Gastrocnemius medialis (tissue), 4 donors: ENCODE data around the gene CCDC80. TPM values are rescaled to one million over a fixed set of nuclear protein-coding genes. Genes with fewer than 3 reads are reported as not detected.

Experiments
- ATAC-seq, 2 donors: fragments of 150-250 bp; one replicate each; pipeline ENCODE4 v1.9.1; 2016
- DNase-seq, 2 donors: peaks; one replicate each; pipeline ENCODE4 v3.0.0-alpha.2; 2019
- H3K27ac ChIP-seq, 4 donors: fragments of 200-600 bp; sonication (generic); 1 replicate in 1 of 4; 2 replicates in 3 of 4; pipeline ENCODE4 v1.5.1; 2016 to 2018; ENCODE audit warnings: mild to moderate bottlenecking in 2 of 4, moderate library complexity in 1 of 4
- H3K27me3 ChIP-seq, 3 donors: fragments of 200-600 bp; sonication (generic) in 2 of 3; 1 replicate in 1 of 3; 2 replicates in 2 of 3; pipeline versions ENCODE4 v1.5.1 to v1.6.0; 2016 to 2019; ENCODE audit warnings: mild to moderate bottlenecking in 1 of 3, moderate library complexity in 1 of 3
- H3K36me3 ChIP-seq, 2 donors: fragments of 200-600 bp; sonication (generic) in 1 of 2; one replicate each; pipeline ENCODE4 v1.5.1; 2017 to 2018
- H3K4me1 ChIP-seq, 2 donors: fragments of 200-600 bp; sonication (generic) in 1 of 2; one replicate each; pipeline ENCODE4 v1.5.1; 2016 to 2017; ENCODE audit warnings: mild to moderate bottlenecking in 2 of 2
- H3K4me3 ChIP-seq, 4 donors: fragments of 200-600 bp; sonication (generic) in 3 of 4; 1 replicate in 1 of 4; 2 replicates in 3 of 4; pipeline ENCODE4 v1.5.1; 2016 to 2019; ENCODE audit warnings: mild to moderate bottlenecking in 2 of 4
- H3K9me3 ChIP-seq, 3 donors: fragments of 200-600 bp; sonication (generic) in 2 of 3; 1 replicate in 1 of 3; 2 replicates in 2 of 3; pipeline ENCODE4 v1.5.1; 2016 to 2019
- POLR2A ChIP-seq, 2 donors: fragments of 450-650 bp; IDR thresholded peaks; one replicate each; pipeline ENCODE4 v1.6.1; 2017; ENCODE audit warnings: antibody characterized with exemption in 2 of 2, mild to moderate bottlenecking in 2 of 2, moderate library complexity in 2 of 2
- in situ Hi-C, 4 donors: fragments of 200-750 bp; cut with MboI; loops; one replicate each; pipeline versions ENCODE4 v1.15.0 to v1.8.0; 2017; ENCODE audit warnings: low sequenced_read_pairs in 4 of 4
- intact Hi-C: fragments of 100-400 bp; cut with DNase I; formaldehyde crosslinking; loops from one replicate; pipeline ENCODE4 v1.15.1; 2023; ENCODE audit warnings: low total_unique reads
- total RNA-seq, 4 donors: library from RNA; depleted of rRNA; stranded (reverse); fragments of >200 nt; gene quantifications; one replicate each; pipeline versions ENCODE4 v1.1.0 to v1.2.3, GENCODE V29; 2016
- TF ChIP-seq, protein P1 (sequence below), 5 experiments: fragments of 450-650 bp in 3 of 5; fragments of 200-600 bp in 2 of 5; sonication (generic) in 2 of 5; IDR thresholded peaks in 4 of 5; conservative IDR thresholded peaks in 1 of 5; 1 replicate in 4 of 5; 2 replicates in 1 of 5; pipeline ENCODE4 v1.5.1; 2016 to 2019; ENCODE audit warnings: antibody characterized with exemption in 5 of 5, mild to moderate bottlenecking in 3 of 5, moderate library complexity in 3 of 5

The CCDC80 gene
- total RNA-seq, 4 donors from 2014 or later, result 0.63 to 13.5 (median 3.4) TPM

DNA sequence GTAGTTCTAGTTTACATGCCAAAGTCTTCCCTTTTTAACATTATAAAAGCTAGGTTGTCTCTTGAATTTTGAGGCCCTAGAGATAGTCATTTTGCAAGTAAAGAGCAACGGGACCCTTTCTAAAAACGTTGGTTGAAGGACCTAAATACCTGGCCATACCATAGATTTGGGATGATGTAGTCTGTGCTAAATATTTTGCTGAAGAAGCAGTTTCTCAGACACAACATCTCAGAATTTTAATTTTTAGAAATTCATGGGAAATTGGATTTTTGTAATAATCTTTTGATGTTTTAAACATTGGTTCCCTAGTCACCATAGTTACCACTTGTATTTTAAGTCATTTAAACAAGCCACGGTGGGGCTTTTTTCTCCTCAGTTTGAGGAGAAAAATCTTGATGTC is 57.8 kb downstream of the CCDC80 start:
- Histone ChIP-seq H3K4me1 (no peaks in the 10 kb centered on the region), H3K36me3 (peaks cover 0 to 53% of the 10 kb centered on the region in 2 donors), H3K27me3 (no peaks in the 10 kb centered on the region), H3K27ac (no peak overlapping the region), H3K9me3 (no peaks in the 10 kb centered on the region), H3K4me3 (no peak overlapping the region)
- TF ChIP-seq, protein P1, sequence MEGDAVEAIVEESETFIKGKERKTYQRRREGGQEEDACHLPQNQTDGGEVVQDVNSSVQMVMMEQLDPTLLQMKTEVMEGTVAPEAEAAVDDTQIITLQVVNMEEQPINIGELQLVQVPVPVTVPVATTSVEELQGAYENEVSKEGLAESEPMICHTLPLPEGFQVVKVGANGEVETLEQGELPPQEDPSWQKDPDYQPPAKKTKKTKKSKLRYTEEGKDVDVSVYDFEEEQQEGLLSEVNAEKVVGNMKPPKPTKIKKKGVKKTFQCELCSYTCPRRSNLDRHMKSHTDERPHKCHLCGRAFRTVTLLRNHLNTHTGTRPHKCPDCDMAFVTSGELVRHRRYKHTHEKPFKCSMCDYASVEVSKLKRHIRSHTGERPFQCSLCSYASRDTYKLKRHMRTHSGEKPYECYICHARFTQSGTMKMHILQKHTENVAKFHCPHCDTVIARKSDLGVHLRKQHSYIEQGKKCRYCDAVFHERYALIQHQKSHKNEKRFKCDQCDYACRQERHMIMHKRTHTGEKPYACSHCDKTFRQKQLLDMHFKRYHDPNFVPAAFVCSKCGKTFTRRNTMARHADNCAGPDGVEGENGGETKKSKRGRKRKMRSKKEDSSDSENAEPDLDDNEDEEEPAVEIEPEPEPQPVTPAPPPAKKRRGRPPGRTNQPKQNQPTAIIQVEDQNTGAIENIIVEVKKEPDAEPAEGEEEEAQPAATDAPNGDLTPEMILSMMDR (IDR thresholded peaks at IDR 0.05 in 4 of 5, conservative IDR thresholded peaks at IDR 0.05 in 1 of 5), result no peak
- TF ChIP-seq POLR2A (IDR thresholded peaks at IDR 0.05), result no peak
- in situ Hi-C loops (no loop called here), intact Hi-C loops (no loop called here)
- no peak for ATAC-seq
- no peak for DNase-seq

DNA sequence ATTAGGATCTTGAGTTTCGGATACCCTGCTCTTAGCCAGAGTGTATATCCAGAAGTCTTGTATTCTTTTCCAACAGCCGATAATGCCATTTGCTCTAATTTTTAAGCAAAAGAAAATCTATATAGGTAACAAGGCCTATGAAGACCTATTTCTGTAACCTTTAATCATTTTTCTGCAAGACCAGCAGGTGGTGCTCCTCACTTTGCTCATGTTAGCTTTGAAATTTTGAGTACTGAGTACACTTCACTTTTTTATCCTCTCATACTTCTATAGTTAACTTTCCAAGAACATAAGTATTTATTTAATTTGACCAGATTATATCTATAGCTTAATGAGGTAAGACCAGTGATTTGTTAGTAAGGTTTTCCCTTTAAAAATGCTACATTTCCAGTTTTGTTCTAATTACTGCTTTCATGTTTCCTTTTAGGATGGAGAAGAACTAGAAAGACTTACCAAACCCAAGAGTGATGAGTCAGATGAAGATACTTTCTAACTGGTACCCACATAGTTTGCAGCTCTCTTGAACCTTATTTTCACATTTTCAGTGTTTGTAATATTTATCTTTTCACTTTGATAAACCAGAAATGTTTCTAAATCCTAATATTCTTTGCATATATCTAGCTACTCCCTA is 58.6 kb downstream of the CCDC80 start:
- H3K9me3 ChIP-seq, result no peaks in the 10 kb centered on the region
- no peak overlapping the region for H3K4me3 ChIP-seq
- DNase-seq (no peak), ATAC-seq (no peak)
- no peak overlapping the region for H3K27ac ChIP-seq
- peaks cover 0 to 59% of the 10 kb centered on the region in 2 donors for H3K36me3 ChIP-seq
- in situ Hi-C loops (no loop called here), intact Hi-C loops (no loop called here)
- TF ChIP-seq, protein P1 (IDR thresholded peaks at IDR 0.05 in 4 of 5, conservative IDR thresholded peaks at IDR 0.05 in 1 of 5), result peak in 1 of 5 experiments; percentile 31
- TF ChIP-seq POLR2A (IDR thresholded peaks at IDR 0.05), result no peak
- no peaks in the 10 kb centered on the region for H3K27me3 ChIP-seq
- H3K4me1 ChIP-seq, result no peaks in the 10 kb centered on the region

DNA sequence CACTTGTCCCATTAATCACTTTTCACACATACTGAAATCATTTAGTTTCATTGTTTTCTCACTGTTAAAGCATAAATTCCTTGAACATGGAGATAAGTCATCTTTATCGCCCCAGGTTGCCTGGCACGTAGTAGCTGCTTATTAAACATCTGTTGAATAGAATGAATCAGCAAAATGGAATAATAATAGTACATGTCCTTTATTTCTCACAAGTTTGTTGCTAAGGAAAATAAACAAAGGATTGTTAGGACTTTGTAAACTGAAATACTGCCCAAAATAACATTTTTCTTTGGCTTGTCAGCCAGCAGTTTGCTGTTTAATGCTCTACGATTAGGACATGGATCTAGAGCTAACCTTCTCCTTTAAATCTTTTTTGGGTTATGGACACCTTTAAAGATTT is 61.2 kb downstream of the CCDC80 start:
- no peak overlapping the region for H3K27ac ChIP-seq
- no peak for TF ChIP-seq POLR2A (IDR thresholded peaks at IDR 0.05)
- TF ChIP-seq, protein P1 (IDR thresholded peaks at IDR 0.05 in 4 of 5, conservative IDR thresholded peaks at IDR 0.05 in 1 of 5), result no peak
- DNase-seq, result no peak
- peaks cover 0 to 55% of the 10 kb centered on the region in 2 donors for H3K36me3 ChIP-seq
- H3K4me1 ChIP-seq, result no peaks in the 10 kb centered on the region
- H3K27me3 ChIP-seq, result no peaks in the 10 kb centered on the region
- in situ Hi-C loops, result no loop called here
- intact Hi-C loops, result no loop called here
- H3K9me3 ChIP-seq, result no peaks in the 10 kb centered on the region
- ATAC-seq, result no peak
- no peak overlapping the region for H3K4me3 ChIP-seq

DNA sequence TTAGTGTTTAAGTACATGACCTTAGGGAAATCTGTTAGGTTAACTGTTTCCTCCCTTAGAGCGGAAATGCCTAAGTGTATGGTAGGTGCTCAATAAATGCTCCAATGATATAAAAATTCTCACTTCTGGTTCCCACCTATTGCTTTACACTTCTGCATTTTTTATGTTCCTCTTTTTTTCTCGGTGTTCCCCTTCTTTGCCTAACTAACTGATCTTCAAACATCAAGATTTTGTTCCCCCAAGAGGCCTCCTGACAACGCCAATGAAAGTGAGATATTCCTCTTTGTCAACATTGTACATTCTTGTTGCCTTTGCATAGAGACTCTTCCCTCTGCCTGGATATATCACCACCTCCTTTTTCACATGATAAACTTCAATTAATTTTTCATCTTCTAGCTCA is 61.7 kb downstream of the CCDC80 start:
- H3K4me1 ChIP-seq, result no peaks in the 10 kb centered on the region
- H3K27me3 ChIP-seq, result no peaks in the 10 kb centered on the region
- TF ChIP-seq, protein P1 (IDR thresholded peaks at IDR 0.05 in 4 of 5, conservative IDR thresholded peaks at IDR 0.05 in 1 of 5), result no peak
- no peak for TF ChIP-seq POLR2A (IDR thresholded peaks at IDR 0.05)
- H3K27ac ChIP-seq, result no peak overlapping the region
- ATAC-seq (no peak), DNase-seq (no peak)
- no peak overlapping the region for H3K4me3 ChIP-seq
- intact Hi-C loops (no loop called here), in situ Hi-C loops (no loop called here)
- peaks cover 0 to 55% of the 10 kb centered on the region in 2 donors for H3K36me3 ChIP-seq
- H3K9me3 ChIP-seq, result no peaks in the 10 kb centered on the region

GRCh38 chr3:112572701-112573100 is 68.2 kb downstream of the CCDC80 start:
- intact Hi-C loops, result no loop called here

More at GRCh38 chr3:112572701-112573100, 68.2 kb downstream of the CCDC80 start:
- Histone ChIP-seq H3K9me3 (no peaks in the 10 kb centered on the region), H3K27ac (no peak overlapping the region), H3K36me3 (peaks cover 0 to 67% of the 10 kb centered on the region in 2 donors), H3K4me1 (no peaks in the 10 kb centered on the region), H3K4me3 (no peak overlapping the region), H3K27me3 (no peaks in the 10 kb centered on the region)
- in situ Hi-C loops, result loop anchor here in 1 of 4 donors (25.0 kb wide), 2 partner anchors 940 to 1490 kb away; partner anchors contain the start of genes CCDC191, QTRT2 and SPICE1
- ATAC-seq (no peak), DNase-seq (no peak)
- TF ChIP-seq POLR2A (IDR thresholded peaks at IDR 0.05), result no peak
- TF ChIP-seq, protein P1 (IDR thresholded peaks at IDR 0.05 in 4 of 5, conservative IDR thresholded peaks at IDR 0.05 in 1 of 5), result no peak
